GM19467 (cell line): ENCODE measurements around the gene RBMS2.
"Not testable (repeated sequence)": the region's sequence is repeated elsewhere in the genome, so short reads cannot be mapped to it uniquely, and the experiment has no call there.

Experiments used
- ATAC-seq: cut with Tn5 transposase; IDR thresholded peaks from one replicate; pipeline ENCODE4 v1.9.1; 2021; ENCODE audit warnings: mild to moderate bottlenecking, moderate library complexity; ENCODE audit not compliant: unreplicated experiment

The RBMS2 gene, protein sequence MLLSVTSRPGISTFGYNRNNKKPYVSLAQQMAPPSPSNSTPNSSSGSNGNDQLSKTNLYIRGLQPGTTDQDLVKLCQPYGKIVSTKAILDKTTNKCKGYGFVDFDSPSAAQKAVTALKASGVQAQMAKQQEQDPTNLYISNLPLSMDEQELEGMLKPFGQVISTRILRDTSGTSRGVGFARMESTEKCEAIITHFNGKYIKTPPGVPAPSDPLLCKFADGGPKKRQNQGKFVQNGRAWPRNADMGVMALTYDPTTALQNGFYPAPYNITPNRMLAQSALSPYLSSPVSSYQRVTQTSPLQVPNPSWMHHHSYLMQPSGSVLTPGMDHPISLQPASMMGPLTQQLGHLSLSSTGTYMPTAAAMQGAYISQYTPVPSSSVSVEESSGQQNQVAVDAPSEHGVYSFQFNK

DNA sequence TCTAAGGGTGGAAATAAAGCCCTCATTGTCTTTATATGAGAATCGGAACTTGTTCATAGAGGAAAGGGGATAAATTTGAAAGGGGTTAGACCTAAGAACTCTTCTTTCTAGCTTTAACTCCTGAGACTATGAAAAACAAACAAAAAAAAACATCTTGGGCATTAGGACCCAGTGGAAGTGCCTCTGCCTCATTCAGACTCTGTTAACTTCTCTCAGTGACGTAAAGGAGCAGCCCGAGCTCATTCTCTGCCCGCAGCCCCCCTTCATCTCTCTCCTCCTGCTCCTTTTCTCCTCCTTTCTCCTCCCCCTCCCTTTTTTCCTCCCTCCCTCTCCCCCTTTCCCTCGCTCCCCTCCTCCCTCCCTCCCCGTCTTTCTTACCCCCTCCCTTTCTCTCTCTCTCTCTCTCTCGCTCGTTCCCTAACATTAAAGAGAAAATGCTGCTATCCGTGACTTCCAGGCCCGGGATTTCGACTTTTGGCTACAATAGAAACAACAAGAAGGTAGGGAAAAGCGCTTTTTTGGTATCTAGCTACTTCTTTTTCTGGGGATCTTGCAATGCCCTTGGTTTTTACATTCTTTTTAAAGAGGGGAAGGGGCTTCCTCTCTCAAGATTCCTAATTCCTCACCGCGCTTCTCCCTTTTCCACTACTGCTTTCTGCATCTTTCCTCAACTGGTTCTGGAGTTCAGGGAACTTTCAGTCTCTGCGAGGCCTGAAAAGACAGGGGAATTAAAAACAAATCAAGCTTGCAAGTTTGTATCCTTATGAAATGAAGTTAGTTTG is at the start of gene RBMS2:
RBMS2 (plus strand) TSS at position 231 of the 782 bp plus-strand sequence; CDS start at position 435, 204 bp downstream.
- ATAC-seq = no peak

- ATAC-seq = no peak
Observed at GRCh38 chr12:56474389-56474788, 47.2 kb upstream of the RBMS2 start.

DNA sequence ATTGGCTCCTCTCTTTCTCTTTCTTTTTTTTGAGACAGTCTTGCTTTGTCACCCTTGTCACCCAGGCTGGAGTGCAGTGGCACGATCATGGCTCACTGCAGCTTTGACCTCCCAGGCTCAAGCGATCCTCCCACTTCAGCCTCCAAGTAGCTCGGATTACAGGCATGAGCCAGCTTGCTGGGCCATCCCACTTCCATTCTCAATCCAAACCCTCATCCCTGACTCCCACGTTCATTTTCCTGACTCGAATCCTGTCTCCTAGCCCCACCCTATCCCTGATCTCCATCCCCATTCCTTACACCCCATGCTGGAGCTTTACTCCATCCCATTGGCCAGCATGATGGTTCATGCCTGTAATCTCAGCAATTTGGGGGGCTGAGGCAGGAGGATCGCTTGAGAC is 45.5 kb upstream of the RBMS2 start:
- no peak for ATAC-seq

GRCh38 chr12:56476972-56477432 is 44.6 kb upstream of the RBMS2 start:
- no peak for ATAC-seq

DNA sequence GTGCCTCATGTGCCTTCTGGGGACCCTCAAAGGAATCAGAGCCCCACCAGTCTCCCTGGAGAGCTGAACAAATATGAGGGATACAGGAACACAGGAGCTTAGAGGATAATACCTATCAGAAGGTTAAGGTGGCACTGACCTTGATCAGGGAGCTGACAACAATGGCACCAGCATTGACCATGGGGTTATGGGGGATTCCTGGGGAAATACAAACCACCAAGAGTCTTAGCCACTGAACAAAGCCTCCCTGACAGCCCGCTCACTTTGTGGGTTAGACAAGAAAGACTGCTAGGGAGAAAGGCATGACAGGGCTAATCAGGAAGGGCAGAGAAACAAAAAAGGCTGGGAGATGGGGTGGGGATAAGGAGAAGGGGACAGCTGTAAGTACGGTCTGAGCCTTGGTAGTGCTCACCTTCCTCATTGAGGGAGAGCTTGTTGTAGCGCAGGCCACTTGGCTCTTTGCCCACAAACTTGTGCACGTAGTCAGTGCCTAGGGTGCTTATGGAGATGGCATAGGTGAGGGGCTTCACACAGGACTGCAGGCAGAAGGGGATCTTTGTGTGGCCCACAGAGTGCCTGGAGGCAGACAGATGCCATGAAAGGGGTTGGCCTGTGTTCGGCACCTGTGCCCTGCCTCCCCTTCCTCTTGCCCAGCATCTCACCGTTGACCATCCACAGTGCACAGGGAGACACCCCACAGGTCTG is 43.9 kb upstream of the RBMS2 start:
- no peak for ATAC-seq

- ATAC-seq = no peak
Observed at GRCh38 chr12:56479625-56480024, 42.0 kb upstream of the RBMS2 start.

DNA sequence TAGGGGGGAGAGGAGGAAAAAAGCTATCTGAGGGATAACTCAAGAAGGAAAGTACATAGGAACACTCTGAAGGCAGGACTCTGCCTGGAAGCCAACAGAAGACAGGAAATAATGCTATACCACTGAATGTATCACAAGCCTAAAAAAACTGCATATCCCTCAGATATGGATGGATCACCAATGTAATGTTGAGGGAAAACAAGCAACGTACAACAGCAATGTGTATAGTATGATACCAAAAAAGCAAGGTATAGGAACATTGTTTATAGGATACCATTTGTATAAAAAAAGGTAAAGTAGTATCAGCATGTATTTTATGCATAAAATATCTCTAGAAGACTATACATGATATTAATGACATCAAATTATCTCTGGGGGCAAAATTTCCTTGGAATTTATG is 37.1 kb upstream of the RBMS2 start:
- ATAC-seq = no peak

GRCh38 chr12:56486694-56487093 is 34.9 kb upstream of the RBMS2 start:
- ATAC-seq = no peak

GRCh38 chr12:56487448-56488040 is 34.1 kb upstream of the RBMS2 start:
- peak; percentile 26 for ATAC-seq

GRCh38 chr12:56488041-56488955 is 33.3 kb upstream of the RBMS2 start, which contains the start of gene GLS2:
TSS of gene GLS2 (minus strand) at chr12:56488161. CDS start at chr12:56488118, 43 bp downstream.
- peak; percentile 89 for ATAC-seq

- no peak for ATAC-seq
Observed at GRCh38 chr12:56490360-56490759, 31.3 kb upstream of the RBMS2 start.

DNA sequence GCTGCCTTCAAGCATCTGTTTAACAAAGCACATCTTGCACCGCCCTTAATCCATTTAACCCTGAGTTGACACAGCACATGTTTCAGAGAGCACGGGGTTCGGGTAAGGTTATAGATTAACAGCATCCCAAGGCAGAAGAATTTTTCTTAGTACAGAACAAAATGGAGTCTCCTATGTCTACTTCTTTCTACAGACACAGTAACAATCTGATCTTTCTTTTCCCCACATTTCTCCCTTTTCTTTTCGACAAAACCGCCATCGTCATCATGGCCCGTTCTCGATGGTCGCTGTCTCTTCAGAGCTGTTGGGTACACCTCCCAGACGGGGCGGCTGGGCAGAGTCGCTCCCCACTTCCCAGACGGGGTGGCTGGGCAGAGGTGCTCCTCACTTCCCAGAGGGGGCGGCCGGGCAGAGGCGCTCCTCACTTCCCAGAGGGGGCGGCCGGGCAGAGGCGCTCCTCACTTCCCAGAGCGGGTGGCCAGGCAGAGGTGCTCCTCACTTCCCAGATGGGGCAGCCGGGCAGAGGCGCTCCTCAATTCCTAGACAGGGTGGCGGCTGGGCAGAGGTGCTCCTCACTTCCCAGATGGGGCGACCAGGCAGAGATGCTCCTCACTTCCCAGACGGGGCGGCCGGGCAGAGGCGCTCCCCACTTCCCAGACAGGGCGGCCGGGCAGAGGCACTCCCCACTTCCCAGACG is 28.1 kb upstream of the RBMS2 start:
- ATAC-seq = not testable (repeated sequence)

GRCh38 chr12:56494106-56494415 is 27.6 kb upstream of the RBMS2 start:
- not testable (repeated sequence) for ATAC-seq

DNA sequence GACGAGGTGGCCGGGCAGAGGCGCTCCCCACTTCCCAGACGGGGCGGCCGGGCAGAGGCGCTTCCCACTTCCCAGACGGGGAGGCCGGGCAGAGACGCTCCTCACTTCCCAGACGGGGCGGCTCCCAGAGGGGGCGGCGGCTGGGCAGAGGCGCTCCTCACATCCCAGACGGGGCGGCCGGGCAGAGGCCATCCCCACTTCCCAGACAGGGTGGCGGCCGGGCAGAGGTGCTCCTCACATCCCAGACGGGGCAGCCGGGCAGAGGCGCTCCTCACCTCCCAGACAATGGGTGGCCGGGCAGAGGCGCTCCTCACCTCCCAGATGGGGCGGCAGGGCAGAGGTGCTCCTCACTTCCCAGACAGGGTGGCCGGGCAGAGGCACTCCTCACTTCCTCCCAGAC is 27.1 kb upstream of the RBMS2 start:
- not testable (repeated sequence) for ATAC-seq

GRCh38 chr12:56496704-56497103 is 24.9 kb upstream of the RBMS2 start:
- ATAC-seq = not testable (repeated sequence)

GRCh38 chr12:56498126-56498902 is 23.3 kb upstream of the RBMS2 start:
- ATAC-seq = not testable (repeated sequence)

- not testable (repeated sequence) for ATAC-seq
Observed at GRCh38 chr12:56499452-56499851, 22.2 kb upstream of the RBMS2 start.

GRCh38 chr12:56499879-56500278 is 21.7 kb upstream of the RBMS2 start:
- not testable (repeated sequence) for ATAC-seq
